ENCODE measurements around the gene CXCR1. TPM values are rescaled to one million over a fixed set of nuclear protein-coding genes. Genes with fewer than 3 reads are reported as not detected.

Gene CXCR1
- total RNA-seq, 1 experiment from 2014 or later = not detected

- H4K91ac ChIP-seq (ENCODE audit: insufficient read length, low read depth, low read length) = no peak overlapping the region
- H2BK20ac ChIP-seq (ENCODE audit: low read depth, low read length, poor library complexity, severe bottlenecking) = no peak overlapping the region
- no peaks in the 10 kb centered on the region for H3K79me2 ChIP-seq (ENCODE audit: insufficient read depth, low read length)
- no peak overlapping the region for H2BK5ac ChIP-seq (ENCODE audit: insufficient read length, low read length)
- no peak overlapping the region for H4K5ac ChIP-seq (ENCODE audit: insufficient read length, low read depth, low read length)
- no peak overlapping the region for H2BK12ac ChIP-seq (ENCODE audit: insufficient read length, low read depth, low read length)
- H3K9ac ChIP-seq (ENCODE audit: extremely low read depth, insufficient read length, low read length) = no peak overlapping the region
- H2BK120ac ChIP-seq (ENCODE audit: low read depth, low read length, poor library complexity, severe bottlenecking) = no peak overlapping the region
- H3T11ph ChIP-seq (ENCODE audit: low read length) = no peak overlapping the region
- peaks cover 3% of the 10 kb centered on the region for H3K4me1 ChIP-seq (ENCODE audit: insufficient read depth, low read length)
- no peaks in the 10 kb centered on the region for H3K79me1 ChIP-seq (ENCODE audit: insufficient read depth, low read depth, low read length, poor library complexity, severe bottlenecking)
- H2AFZ ChIP-seq (ENCODE audit: low read length) = no peak overlapping the region
- H3K9me3 ChIP-seq (ENCODE audit: control insufficient read depth, low read depth, low read length) = no peaks in the 10 kb centered on the region
- peak overlapping the region in 1 of 2 experiments; percentile 14; a peak in 2 of 5 replicates for H3K4me3 Mint-ChIP-seq
- no peak overlapping the region for H3K4ac ChIP-seq (ENCODE audit: low read depth, low read length)
- H3K23ac ChIP-seq (ENCODE audit: insufficient read length, low read depth, low read length) = no peak overlapping the region
- H3K4me1 Mint-ChIP-seq = peaks cover 25% of the 10 kb centered on the region in 2 experiments
- H3K18ac ChIP-seq (ENCODE audit: insufficient read length, low read depth, low read length) = no peak overlapping the region
- H3K9me3 Mint-ChIP-seq = no peaks in the 10 kb centered on the region; a peak in 1 of 5 replicates
- no peak overlapping the region for H2AK5ac ChIP-seq (ENCODE audit: insufficient read length, low read length)
- no peak for DNase-seq
- no peak overlapping the region; a peak in 1 of 7 replicates for H3K27ac Mint-ChIP-seq
- no peak overlapping the region for H3K56ac ChIP-seq (ENCODE audit: insufficient read length, low read depth, low read length)
- H3K14ac ChIP-seq (ENCODE audit: insufficient read depth, low read length) = no peak overlapping the region
- no peak overlapping the region for H3K4me2 ChIP-seq (ENCODE audit: insufficient read depth, insufficient read length, low read length)
- no peaks in the 10 kb centered on the region for H3K36me3 Mint-ChIP-seq (ENCODE audit: insufficient read depth in 1 of 3, low read depth in 3 of 3)
- no peak overlapping the region for H4K8ac ChIP-seq (replicated peaks; ENCODE audit: insufficient read length, low read depth, low read length)
- TF ChIP-seq, protein P1, sequence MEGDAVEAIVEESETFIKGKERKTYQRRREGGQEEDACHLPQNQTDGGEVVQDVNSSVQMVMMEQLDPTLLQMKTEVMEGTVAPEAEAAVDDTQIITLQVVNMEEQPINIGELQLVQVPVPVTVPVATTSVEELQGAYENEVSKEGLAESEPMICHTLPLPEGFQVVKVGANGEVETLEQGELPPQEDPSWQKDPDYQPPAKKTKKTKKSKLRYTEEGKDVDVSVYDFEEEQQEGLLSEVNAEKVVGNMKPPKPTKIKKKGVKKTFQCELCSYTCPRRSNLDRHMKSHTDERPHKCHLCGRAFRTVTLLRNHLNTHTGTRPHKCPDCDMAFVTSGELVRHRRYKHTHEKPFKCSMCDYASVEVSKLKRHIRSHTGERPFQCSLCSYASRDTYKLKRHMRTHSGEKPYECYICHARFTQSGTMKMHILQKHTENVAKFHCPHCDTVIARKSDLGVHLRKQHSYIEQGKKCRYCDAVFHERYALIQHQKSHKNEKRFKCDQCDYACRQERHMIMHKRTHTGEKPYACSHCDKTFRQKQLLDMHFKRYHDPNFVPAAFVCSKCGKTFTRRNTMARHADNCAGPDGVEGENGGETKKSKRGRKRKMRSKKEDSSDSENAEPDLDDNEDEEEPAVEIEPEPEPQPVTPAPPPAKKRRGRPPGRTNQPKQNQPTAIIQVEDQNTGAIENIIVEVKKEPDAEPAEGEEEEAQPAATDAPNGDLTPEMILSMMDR (conservative IDR thresholded peaks at IDR 0.05) = no peak
- H4K20me1 ChIP-seq (ENCODE audit: control insufficient read depth, insufficient read depth, insufficient read length) = no peaks in the 10 kb centered on the region
- no peaks in the 10 kb centered on the region for H3K27me3 ChIP-seq (ENCODE audit: insufficient read depth, low read length)
- no CpG with 5 or more reads among the region's 6 CpGs for WGBS (ENCODE audit: extremely low coverage, insufficient read length, low lambda C conversion rate)
- peaks cover 6% of the 10 kb centered on the region for H3K27me3 Mint-ChIP-seq (ENCODE audit: low read depth)
- H3K23me2 ChIP-seq (ENCODE audit: insufficient read length, low read depth, low read length, poor library complexity, severe bottlenecking) = no peaks in the 10 kb centered on the region
- H2BK15ac ChIP-seq (ENCODE audit: low read depth, low read length) = no peak overlapping the region
- H3K27ac ChIP-seq (ENCODE audit: insufficient read length, low read depth, low read length) = no peak overlapping the region
These were observed 37.2 kb downstream of the CXCR1 start for GRCh38 chr2:218129458-218130135.

All from H9 (cell line).